NCI-H748 (cell line): ENCODE measurements around the gene ANO7.

Experiments used
- DNase-seq: peaks from one replicate; lab custom pipeline; 2025; ENCODE audit not compliant: unreplicated experiment; lab: John Stamatoyannopoulos, UW

The ANO7 gene

GRCh38 chr2:241188361-241189092 lies at the start of gene ANO7:
ANO7 (plus strand) TSS chr2:241188677; CDS start chr2:241190064, 1,387 bp downstream.
- peak; percentile 65 for DNase-seq

- DNase-seq: no peak
Measured at GRCh38 chr2:241139531-241140444, 48.7 kb upstream of the ANO7 start.

GRCh38 chr2:241140445-241140840 lies 48.0 kb upstream of the ANO7 start:
- DNase-seq: no peak

GRCh38 chr2:241141214-241141770 lies 47.2 kb upstream of the ANO7 start:
- DNase-seq: no peak

GRCh38 chr2:241142063-241142462 lies 46.4 kb upstream of the ANO7 start:
- no peak for DNase-seq

GRCh38 chr2:241142593-241142992 lies 45.9 kb upstream of the ANO7 start:
- DNase-seq: no peak

GRCh38 chr2:241146286-241146685 lies 42.2 kb upstream of the ANO7 start:
- DNase-seq: no peak

- no peak for DNase-seq
Measured at GRCh38 chr2:241147336-241147735, 41.1 kb upstream of the ANO7 start.

- peak; percentile 7 for DNase-seq
Measured at GRCh38 chr2:241148239-241148638, 40.2 kb upstream of the ANO7 start.

GRCh38 chr2:241148891-241149674 lies 39.4 kb upstream of the ANO7 start, which contains the start of gene PASK:
PASK (minus strand) TSS chr2:241149472; CDS start chr2:241143032, 6,440 bp downstream.
- DNase-seq: peak; percentile 99

GRCh38 chr2:241149675-241149924 lies 38.9 kb upstream of the ANO7 start:
- DNase-seq: no peak

GRCh38 chr2:241149925-241150659 lies 38.4 kb upstream of the ANO7 start, which contains the start of gene PPP1R7:
PPP1R7 (plus strand) TSS chr2:241150467; CDS start chr2:241150496, 29 bp downstream.
- peak; percentile 98 for DNase-seq

- no peak for DNase-seq
Measured at GRCh38 chr2:241150660-241151530, 37.6 kb upstream of the ANO7 start.

- no peak for DNase-seq
Measured at GRCh38 chr2:241151934-241152660, 36.4 kb upstream of the ANO7 start.

GRCh38 chr2:241153616-241154015 lies 34.9 kb upstream of the ANO7 start:
- DNase-seq: no peak

- no peak for DNase-seq
Measured at GRCh38 chr2:241154915-241155314, 33.6 kb upstream of the ANO7 start.

- no peak for DNase-seq
Measured at GRCh38 chr2:241155936-241156335, 32.5 kb upstream of the ANO7 start.

GRCh38 chr2:241156971-241157441 lies 31.5 kb upstream of the ANO7 start:
- no peak for DNase-seq
